SK-N-SH treated with all-trans-retinoic acid at 6 μM for 48 hours (cell line): ENCODE results near the gene CHPF2.

ENCODE experiments used
- ATAC-seq: fragments of 200-7000 bp; cut with Tn5 transposase; 3 replicates; pipeline ENCODE4 v1.9.1; 2020; ENCODE audit warnings: mild to moderate bottlenecking, moderate library complexity
- ARNTL ChIP-seq: fragments of 450-650 bp; formaldehyde crosslinking; IDR thresholded peaks from 2 replicates; pipeline ENCODE4 v1.5.0; 2020; ENCODE audit warnings: low read depth, mild to moderate bottlenecking, moderate library complexity, borderline replicate concordance
- BACH2 ChIP-seq: fragments of 250-450 bp; sonication (Bioruptor Pico); IDR thresholded peaks from 2 replicates; pipeline ENCODE4 v1.9.0; 2021; ENCODE audit warnings: mild to moderate bottlenecking, borderline replicate concordance
- CSDC2 ChIP-seq: fragments of 250-450 bp; sonication (Bioruptor Pico); IDR thresholded peaks from 2 replicates; pipeline ENCODE4 v1.5.0; 2020; ENCODE audit warnings: mild to moderate bottlenecking, moderate library complexity
- CSRNP3 ChIP-seq: fragments of 250-450 bp; sonication (Bioruptor Pico); IDR thresholded peaks from 2 replicates; pipeline ENCODE4 v1.5.1; 2021; ENCODE audit warnings: mild to moderate bottlenecking, moderate library complexity
- ESRRG ChIP-seq: fragments of 250-450 bp; sonication (Bioruptor Pico); IDR thresholded peaks from 2 replicates; pipeline ENCODE4 v1.6.1; 2021; ENCODE audit warnings: mild to moderate bottlenecking
- GLIS3 ChIP-seq: fragments of 250-450 bp; sonication (Bioruptor Pico); IDR thresholded peaks from 2 replicates; pipeline ENCODE4 v1.5.0; 2020; ENCODE audit warnings: mild to moderate bottlenecking, moderate library complexity
- ISL1 ChIP-seq: fragments of 250-450 bp; sonication (Bioruptor Pico); IDR thresholded peaks from 2 replicates; pipeline ENCODE4 v2.1.2; 2022; ENCODE audit warnings: mild to moderate bottlenecking, moderate library complexity
- OSR1 ChIP-seq: fragments of 250-450 bp; sonication (Bioruptor Pico); IDR thresholded peaks from 2 replicates; pipeline ENCODE4 v1.8.0; 2022; ENCODE audit warnings: moderate library complexity, mild to moderate bottlenecking, inconsistent platforms
- PATZ1 ChIP-seq: fragments of 250-450 bp; sonication (Bioruptor Pico); IDR thresholded peaks from 2 replicates; pipeline ENCODE4 v1.8.0; 2020; ENCODE audit warnings: mild to moderate bottlenecking, moderate library complexity, borderline replicate concordance
- POU6F1 ChIP-seq: fragments of 250-450 bp; sonication (Bioruptor Pico); IDR thresholded peaks from 2 replicates; pipeline ENCODE4 v1.8.0; 2021; ENCODE audit warnings: low read depth, mild to moderate bottlenecking, moderate library complexity, borderline replicate concordance
- PPARA ChIP-seq: fragments of 250-450 bp; sonication (Bioruptor Pico); IDR thresholded peaks from 2 replicates; pipeline ENCODE4 v1.5.0; 2020; ENCODE audit warnings: mild to moderate bottlenecking, borderline replicate concordance
- RARB ChIP-seq: fragments of 250-450 bp; sonication (Bioruptor Pico); IDR thresholded peaks from 2 replicates; pipeline ENCODE4 v1.8.0; 2021; ENCODE audit warnings: mild to moderate bottlenecking, moderate library complexity
- SNAI2 ChIP-seq: fragments of 250-450 bp; sonication (Bioruptor Pico); IDR thresholded peaks from 2 replicates; pipeline ENCODE4 v1.5.0; 2020; ENCODE audit warnings: mild to moderate bottlenecking, moderate library complexity
- TCF4 ChIP-seq: fragments of 250-450 bp; sonication (Bioruptor Pico); IDR thresholded peaks from 2 replicates; pipeline ENCODE4 v1.8.0; 2021; ENCODE audit warnings: mild to moderate bottlenecking, moderate library complexity, borderline replicate concordance
- TOX ChIP-seq: fragments of 250-450 bp; sonication (Bioruptor Pico); IDR thresholded peaks from 2 replicates; pipeline ENCODE4 v1.8.0; 2021; ENCODE audit warnings: mild to moderate bottlenecking, moderate library complexity, borderline replicate concordance
- TSHZ2 ChIP-seq: fragments of 250-450 bp; sonication (Bioruptor Pico); IDR thresholded peaks from 2 replicates; pipeline ENCODE4 v1.5.0; 2020; ENCODE audit warnings: mild to moderate bottlenecking, moderate library complexity
- ZC3H10 ChIP-seq: fragments of 250-450 bp; sonication (Bioruptor Pico); IDR thresholded peaks from 2 replicates; pipeline ENCODE4 v1.5.1; 2021; ENCODE audit warnings: mild to moderate bottlenecking, moderate library complexity
- ZFP3 ChIP-seq: fragments of 250-450 bp; sonication (Bioruptor Pico); IDR thresholded peaks from 2 replicates; pipeline ENCODE4 v1.5.0; 2020; ENCODE audit warnings: mild to moderate bottlenecking, moderate library complexity
- ZFP30 ChIP-seq: fragments of 450-650 bp; formaldehyde crosslinking; IDR thresholded peaks from 2 replicates; pipeline ENCODE4 v1.5.0; 2022; ENCODE audit warnings: mild to moderate bottlenecking, moderate library complexity
- ZNF565 ChIP-seq: fragments of 450-650 bp; formaldehyde crosslinking; conservative IDR thresholded peaks from 2 replicates; pipeline ENCODE4 v1.5.0; 2020; ENCODE audit warnings: low read depth, mild to moderate bottlenecking, moderate library complexity
- ZNF70 ChIP-seq: fragments of 450-650 bp; formaldehyde crosslinking; IDR thresholded peaks from 2 replicates; pipeline ENCODE4 v1.5.0; 2020; ENCODE audit warnings: mild to moderate bottlenecking, moderate library complexity
- ZNF8 ChIP-seq: fragments of 450-650 bp; formaldehyde crosslinking; IDR thresholded peaks from 2 replicates; pipeline ENCODE4 v1.5.0; 2020; ENCODE audit warnings: mild to moderate bottlenecking, moderate library complexity

Gene CHPF2

GRCh38 chr7:151246851-151247580 lies 14.7 kb downstream of the CHPF2 start:
- ATAC-seq = no peak

GRCh38 chr7:151247611-151248345 lies 15.5 kb downstream of the CHPF2 start:
- TF ChIP-seq ZC3H10 (no peak), TSHZ2 (CRISPR knock-in tag) (no peak), ZFP3 (CRISPR knock-in tag) (no peak), SNAI2 (no peak), ARNTL (CRISPR knock-in tag) (no peak), POU6F1 (CRISPR knock-in tag) (no peak), CSDC2 (CRISPR knock-in tag) (no peak), BACH2 (CRISPR knock-in tag) (no peak), TOX (CRISPR knock-in tag) (no peak), ZNF8 (CRISPR knock-in tag) (no peak), ZNF70 (CRISPR knock-in tag) (no peak)
- ATAC-seq = peak; percentile 2

More at GRCh38 chr7:151246851-151247580, 14.7 kb downstream of the CHPF2 start:
- TF ChIP-seq OSR1 (CRISPR knock-in tag) (no peak), CSDC2 (CRISPR knock-in tag) (no peak), ESRRG (CRISPR knock-in tag) (no peak), BACH2 (CRISPR knock-in tag) (no peak), RARB (CRISPR knock-in tag) (no peak), TCF4 (CRISPR knock-in tag) (no peak), ZC3H10 (no peak), GLIS3 (CRISPR knock-in tag) (no peak), ZNF565 (CRISPR knock-in tag) (no peak), ISL1 (CRISPR knock-in tag) (no peak), CSRNP3 (CRISPR knock-in tag) (no peak), POU6F1 (CRISPR knock-in tag) (no peak), ZNF8 (CRISPR knock-in tag) (no peak), PATZ1 (CRISPR knock-in tag) (no peak), SNAI2 (no peak), PPARA (CRISPR knock-in tag) (no peak), ZFP30 (no peak), TOX (CRISPR knock-in tag) (no peak)
